HG03280 (cell line): ENCODE results near the gene CYTH3.

Source experiments
- ATAC-seq: cut with Tn5 transposase; IDR thresholded peaks from one replicate; pipeline ENCODE4 v1.9.1; 2021; ENCODE audit warnings: mild to moderate bottlenecking, moderate library complexity; ENCODE audit not compliant: unreplicated experiment

The CYTH3 gene

DNA sequence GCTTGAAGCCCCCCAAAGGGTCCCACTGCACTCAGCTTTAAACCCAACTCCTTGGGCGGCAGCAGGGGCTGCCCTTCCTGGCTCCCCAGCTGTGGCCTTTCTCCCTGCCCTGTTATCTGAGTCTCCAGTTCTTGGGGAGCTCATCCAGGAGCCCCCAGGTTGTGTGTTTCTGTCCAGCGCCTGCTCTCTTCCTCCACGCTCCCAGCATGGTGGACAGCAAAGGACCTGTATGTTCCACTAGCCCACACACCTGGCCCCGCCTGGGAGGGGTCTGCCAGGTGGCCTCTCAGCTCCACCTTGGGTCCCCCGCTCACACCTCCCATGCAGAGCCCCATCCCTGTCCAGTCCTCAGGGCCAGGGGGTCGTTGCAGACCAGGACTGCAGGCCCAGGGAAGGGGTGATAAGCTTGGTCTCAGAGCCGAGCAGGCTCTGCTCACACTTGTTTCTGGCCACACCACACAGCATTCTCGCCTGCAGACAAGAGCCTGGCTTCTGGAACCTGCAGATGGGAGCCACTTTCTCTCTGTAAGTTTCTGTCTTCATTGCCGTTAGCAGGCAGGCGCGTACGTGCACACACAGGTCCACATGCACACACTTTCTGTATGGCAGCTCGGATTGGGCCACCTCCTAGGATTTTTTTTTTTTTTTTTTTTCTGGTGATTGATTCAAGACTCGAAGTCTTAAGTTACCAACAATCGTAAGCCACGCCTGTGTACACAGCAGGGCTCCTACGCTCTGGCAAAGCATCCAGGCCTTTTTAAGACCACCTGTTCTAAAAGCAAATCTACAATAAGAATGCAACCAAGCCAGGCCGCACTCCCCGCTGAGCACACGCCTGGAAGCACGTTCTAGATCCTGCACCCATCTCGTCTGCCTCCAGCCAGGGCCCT lies 104.6 kb downstream of the CYTH3 start:
- ATAC-seq = no peak

DNA sequence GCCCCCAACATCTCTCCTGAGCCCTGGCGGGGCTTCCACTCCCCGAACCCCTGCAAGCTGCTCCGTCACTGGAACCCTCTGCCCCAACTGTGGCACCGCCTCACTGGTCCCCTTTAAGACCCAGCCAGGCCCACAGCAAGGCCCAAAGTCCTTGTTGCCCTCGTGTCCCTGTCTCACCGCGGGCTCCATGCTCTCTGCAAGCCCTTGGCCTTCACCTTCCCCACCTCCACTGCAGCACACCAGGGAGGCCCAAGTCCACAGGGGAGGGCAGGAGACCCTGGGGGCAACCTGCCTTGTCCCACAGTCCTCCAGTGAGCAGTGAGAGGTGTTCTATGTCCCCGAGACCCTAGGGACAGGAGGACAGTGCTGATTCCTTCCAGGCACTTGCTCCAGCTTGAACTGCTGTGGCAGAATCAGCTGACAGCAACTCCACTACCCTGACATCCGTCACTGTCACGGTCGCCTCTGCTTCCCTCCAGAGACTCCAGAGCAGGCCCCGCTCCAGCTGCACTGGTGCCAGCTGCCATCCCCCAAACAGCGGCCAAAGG lies 105.3 kb downstream of the CYTH3 start:
- no peak for ATAC-seq

DNA sequence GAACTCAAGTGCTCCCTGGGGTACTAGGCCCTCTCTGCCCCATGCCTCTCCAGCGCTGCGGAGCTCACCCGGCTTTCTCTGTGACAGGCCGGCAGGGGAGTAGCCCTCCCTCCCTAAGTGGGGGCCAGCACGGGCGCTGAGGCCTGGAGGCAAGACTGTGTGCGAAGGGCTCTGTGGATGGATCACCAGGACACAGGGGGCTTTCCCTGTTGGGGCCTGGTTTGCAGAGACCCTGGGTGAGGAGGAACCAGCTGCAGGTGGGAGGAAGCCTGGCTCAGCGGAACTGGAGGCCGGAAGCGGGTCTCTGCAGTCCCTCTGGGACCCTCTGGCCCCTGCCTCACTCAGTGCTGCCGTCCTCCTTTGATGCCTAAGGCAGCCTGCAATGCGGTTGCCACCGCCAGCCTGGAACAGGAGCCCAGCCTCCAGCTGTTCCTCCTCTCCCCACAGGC lies 106.0 kb downstream of the CYTH3 start:
- no peak for ATAC-seq

DNA sequence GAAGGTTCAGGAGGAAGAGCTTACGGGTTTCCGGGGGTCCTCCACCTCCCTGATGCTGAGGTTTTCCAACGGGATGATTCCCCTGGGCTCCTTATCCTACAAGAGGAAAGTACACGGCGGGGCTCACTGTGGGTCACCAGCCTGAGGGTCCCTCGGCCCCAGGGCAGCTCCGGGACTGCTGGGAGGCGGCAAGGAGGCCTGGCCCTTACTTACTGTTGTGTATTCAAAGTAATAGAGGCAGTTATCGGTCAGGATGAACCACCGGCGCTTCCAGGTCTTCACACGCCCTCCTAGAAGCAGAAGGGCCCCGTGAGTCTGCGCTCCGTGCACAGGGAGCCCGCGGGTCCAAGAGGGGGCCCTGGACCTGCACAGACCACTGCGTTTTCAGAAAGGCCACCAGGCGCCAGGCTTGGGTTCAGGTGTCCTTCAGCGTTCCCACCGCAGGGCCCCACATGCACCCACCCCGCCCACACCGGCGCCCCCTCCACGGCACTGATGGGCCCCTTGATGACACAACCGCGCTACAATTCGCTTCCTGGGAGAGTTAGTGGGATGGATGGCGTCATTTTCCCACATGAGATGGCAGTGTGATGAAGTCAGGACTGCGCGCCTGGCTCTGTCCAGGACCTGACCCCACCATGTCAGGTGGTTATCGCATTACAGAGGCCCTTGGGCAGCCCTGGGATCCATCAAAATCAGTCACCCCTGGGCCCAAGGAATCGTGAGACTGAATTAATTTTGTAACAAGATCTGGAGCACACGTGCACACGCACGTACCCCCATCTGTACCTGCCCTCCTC lies 106.7 kb downstream of the CYTH3 start:
- no peak for ATAC-seq

DNA sequence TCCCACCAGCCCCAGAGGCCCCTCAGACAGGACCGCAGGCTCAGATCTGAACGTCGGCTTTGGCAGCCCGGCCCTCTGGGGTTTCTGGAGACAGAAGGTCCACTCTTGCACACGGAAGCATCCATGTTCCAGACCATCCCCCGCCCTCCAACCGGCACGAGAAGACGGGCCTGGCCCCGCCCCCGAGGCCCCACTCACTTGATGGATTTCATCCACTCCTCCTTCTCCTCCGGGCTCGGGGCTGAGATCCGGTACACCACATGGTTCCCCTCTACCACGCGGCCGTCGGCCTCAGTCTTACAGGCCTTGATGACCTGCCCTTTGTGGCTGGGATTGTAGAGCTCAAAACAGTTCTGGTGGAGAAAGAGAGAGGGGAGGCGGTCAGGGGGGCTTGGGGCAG lies 107.3 kb downstream of the CYTH3 start:
- no peak for ATAC-seq

DNA sequence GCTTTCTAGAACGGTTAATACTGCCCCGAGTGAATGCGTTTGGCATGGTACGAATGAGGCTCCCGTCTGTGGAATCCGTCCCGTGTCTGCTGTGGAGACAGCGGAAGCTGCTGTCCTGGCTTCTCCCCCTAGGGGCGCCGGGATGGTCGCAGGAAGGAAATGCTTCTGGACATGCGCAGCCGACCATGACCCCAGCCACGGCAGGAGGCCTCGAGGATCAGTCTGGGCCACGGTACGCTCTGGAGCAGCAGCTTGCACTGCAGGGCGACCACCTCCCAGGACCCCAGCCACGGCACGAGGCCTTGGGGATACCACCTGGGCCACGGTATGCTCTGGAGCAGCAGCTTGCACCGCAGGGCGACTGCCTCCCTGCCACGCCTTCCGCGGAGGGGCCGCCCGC lies 107.9 kb downstream of the CYTH3 start:
- ATAC-seq = no peak

DNA sequence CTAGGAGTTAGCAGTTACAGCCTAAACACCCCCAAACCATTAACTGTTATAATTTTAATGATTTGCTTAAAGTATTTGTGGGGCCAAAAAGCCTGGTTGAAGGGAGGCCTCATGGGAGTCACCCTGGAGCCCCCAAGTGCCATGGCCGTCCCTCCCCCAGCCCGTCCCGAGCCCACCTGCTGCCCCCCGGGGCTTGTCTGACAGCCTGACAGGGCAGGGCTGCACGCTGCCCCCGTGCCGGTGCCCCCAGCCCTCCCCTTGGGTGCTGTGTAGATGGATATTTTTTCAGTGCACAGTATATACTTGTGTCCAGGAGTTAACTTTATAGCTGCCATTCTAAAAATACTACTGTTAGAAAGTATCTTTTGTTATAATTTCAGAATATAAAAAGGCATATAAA lies 108.4 kb downstream of the CYTH3 start:
- ATAC-seq = no peak

DNA sequence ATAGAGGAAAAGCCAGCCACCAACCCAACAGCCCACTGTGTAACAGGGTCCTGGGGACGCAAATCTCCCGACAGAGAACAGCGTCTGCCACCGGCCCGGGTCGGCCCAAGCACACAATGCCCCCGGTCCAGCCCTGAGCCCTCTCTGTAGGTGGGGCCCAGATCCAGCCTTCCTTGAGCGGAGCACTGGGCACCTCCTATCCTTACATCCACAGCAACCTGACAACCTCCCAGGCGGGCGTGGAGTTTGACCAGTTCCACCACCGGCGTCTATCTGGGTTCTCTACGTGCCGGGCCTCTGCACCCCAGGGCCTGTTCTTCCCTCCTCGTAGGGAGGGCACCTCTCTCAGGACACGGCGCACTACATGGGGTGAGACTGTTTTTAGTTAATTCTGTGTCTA lies 109.0 kb downstream of the CYTH3 start:
- ATAC-seq = no peak

DNA sequence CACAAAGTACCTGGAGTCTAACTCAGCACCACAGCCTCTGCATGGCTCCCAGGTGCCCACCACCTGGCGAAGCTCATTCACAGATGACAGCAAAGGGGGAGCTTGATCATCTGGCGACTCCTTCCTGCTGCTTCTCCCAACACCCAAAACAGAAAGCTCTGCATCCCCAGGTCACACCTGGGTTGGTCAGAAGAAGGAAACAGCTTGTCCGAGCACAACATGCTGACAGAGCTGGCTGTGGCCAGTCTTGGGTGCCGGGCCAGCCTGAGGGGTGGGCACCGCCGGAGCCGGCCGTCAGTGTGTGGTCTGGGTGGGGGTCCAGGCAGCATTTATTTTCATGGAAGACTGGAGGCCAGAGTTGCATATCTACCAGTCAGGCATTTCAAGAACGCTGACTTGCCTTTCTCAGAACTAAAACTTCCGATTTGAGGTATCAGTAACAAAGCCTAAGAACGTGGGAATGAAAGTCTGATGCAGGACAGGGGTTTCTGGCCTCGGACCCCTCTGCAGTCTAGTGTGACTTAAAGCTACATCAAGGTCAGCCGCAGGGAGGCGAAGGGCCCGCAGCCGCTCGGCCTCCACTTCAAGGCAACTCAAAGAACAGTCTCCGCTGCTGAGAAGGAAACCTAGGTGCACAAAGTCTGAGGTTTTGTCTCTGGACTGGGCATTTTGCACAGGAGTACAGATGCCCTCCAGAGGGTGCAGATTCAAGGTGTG lies 109.6 kb downstream of the CYTH3 start:
- no peak for ATAC-seq

DNA sequence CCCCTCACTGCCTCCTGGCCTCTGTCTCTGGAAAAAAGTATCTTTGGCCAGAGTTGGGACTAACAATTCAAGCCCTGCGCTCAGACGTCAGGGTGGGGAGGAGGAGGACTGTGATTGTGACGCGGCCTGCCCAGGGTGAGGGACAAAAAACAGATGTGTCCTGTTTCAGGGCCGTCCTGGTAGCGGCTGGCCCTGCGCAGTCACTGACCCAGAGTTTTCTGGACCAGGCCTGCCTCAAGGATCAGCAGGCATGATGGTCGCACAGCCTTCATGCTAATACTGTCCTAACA lies 110.1 kb downstream of the CYTH3 start:
- ATAC-seq = no peak

DNA sequence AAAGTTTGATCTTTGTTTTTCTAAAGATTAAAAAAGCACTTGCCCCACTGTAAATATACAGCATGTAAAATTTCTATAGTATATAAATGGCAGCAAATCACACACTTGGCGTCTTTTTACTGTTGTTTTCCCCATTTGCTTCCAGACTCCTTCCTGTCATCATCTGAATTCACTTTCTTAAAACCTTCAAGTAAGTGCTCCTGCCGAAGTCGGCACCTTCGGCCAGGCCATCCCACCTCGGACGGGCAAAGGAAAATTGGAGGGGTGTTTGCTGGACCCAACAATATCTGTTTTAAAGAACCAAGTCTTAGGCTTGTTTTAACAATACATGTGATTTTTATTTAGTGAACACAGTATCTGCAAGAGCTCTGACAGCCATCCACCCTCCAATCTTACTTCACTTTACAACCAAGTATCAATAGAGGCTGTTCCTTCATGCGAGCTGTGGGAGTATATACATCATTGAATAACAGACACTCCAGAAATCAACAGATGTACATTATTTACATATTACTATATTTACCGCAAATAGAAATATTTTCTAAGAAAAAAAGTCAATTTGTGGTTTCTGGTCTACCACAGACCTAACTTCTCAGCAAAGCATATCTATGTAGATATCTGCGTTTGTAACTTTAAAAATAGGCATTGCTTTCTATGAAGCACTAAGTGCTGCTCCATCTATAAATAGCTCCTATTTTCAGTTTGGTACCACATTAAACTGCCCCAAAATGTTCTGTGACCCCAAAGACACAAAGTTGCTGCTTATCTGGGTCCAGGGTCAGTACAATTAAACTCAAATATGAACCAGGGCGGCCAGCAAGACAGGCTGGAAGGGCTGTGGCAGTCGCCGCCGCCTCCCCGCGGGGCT lies 110.7 kb downstream of the CYTH3 start:
- ATAC-seq = no peak

DNA sequence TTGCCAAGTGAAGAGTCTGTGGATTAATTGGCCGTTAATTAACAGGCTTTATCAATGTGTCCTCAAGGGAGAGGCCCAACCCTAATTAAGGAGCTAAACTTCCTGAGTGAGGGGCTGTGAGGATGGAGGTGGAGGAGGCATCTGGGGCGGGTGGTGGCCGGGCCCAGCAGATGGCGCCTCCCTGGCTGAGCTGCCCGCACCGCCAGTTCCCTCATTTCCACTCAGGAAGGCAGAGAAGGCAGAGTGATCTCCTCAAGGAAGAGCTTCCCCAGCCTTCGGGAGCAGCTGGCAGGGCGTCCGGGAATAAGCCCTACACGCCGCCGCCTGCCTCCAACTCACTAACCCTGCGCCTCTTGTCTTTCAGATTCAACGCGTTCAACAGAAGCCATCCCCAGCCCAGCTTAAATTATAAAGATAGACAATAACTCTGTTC lies 112.2 kb downstream of the CYTH3 start:
- ATAC-seq = no peak

DNA sequence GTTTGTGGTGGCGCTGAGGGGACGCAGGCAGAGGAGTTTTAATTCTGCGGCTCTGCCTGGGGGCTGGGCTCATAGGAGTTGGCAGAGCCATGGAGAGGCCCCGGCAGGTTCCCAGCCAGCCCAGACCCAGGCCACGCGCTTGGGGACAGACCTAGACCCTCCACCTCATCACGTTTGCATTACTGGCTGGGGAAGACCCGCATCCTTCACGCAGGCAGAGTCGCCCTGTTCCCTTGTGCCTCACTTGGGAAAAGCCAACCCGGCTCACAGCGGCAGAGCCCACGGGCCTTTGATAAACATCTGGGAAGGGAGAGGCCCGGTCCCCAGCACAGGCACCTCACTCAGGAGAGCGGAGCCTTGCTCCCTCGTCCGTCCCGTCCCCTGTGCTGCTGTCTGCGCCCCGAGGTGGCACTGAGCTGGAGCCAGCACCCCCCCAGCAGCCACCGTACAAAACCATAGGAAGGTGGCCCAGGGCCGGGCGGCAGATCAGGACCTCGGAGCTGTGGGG lies 112.8 kb downstream of the CYTH3 start:
- no peak for ATAC-seq

DNA sequence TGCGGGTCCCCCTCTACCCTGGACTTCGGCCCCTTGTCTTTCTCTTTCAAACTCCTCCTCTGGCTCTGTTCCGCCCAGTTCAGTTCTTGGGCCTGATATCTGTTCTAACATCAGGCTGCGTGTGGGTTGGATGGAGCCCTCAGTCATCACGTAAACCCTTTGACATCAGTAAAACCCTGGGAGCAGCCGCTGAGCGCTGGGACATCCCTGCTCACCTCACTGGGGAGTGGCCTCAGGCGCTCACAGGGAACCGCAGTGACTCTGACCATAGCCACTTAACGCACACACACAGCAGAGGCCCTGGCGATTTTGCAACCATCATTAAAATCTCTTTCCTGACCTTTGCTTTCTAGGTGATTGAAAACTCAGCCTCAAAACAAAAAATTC lies 113.3 kb downstream of the CYTH3 start:
- no peak for ATAC-seq

DNA sequence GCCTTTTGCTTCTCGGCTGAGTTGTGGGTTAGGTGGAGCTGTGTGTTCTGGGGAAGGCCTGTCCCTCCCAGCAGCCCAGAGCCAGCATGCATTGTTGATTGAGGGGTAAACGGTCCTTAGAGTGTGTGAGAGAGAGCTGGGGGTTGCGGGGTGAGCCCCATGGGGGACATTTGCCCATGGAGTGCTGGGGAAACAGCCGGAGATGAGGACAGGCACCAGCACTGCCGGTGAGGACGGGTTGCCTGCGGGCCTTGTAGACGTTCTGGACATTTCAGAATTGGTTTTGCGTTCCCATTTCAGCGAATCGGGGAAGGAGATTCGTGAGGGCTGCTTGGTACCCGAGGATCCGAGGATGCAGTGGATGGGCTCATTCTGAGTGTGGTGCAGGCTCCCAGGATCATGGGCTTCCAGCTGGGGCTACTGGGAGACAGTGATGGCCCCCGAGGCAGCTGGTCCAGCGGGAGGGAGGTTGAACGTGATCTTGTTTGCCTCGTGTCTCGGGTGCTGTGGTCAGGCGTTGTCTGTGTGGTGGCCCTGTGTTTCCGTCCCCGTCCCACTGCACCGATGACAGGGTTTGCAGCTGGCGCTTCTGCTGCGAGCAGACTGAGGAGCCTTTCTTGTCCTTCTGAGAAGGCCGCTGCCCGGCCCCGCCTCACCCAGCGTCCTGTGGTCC lies 113.9 kb downstream of the CYTH3 start:
- no peak for ATAC-seq

DNA sequence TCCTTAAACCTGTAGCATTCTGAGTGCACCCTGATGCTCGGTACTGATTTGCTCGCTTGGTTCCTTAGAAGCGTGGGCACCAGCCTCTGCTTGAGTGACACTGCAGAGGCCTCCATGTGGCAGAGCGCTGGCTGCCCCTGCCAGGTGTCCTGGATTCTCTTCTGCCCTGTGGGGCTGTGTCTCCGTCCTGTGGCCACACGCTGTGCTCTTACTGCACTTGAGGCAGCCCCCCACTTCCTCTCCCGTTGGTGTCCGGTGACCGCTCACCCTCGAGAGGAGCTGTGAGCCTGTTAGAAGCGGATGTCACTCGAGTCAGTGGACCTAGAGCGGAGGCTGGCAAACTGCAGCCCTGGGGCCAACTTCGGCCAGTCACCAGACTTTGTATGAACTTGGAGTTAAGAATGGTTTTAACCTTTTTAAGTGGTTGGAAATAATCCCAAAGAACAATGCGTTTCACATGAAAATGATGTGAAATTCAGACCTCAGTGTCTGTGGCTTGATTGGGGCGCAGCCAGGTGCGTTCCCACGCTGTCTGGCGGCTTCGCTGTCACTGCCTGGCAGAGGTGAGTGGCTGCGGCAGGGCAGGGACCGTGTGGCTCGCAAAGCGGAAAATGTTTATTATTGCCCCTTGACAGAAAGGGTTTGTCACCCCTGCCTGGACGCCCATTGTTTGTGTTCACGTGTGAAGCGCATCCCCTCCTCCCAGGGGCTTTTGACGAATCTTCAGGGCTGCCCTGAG lies 114.6 kb downstream of the CYTH3 start:
- ATAC-seq = no peak

DNA sequence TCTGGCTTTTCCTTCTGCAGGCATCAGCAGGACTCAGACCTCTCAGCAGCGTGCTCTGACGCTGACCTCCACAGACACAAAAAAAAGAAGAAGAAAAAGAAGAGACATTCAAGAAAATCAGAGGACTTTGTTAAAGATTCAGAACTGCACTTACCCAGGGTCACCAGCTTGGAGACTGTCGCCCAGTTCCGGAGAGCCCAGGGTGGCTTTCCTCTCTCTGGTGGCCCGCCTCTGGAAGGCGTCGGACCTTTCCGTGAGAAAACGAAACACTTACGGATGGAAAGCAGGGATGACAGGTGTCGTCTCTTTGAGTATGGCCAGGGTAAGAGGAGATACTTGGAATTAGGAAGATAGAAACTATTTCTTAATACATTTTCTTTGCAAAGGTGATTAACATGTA lies 115.7 kb downstream of the CYTH3 start:
- ATAC-seq = no peak

DNA sequence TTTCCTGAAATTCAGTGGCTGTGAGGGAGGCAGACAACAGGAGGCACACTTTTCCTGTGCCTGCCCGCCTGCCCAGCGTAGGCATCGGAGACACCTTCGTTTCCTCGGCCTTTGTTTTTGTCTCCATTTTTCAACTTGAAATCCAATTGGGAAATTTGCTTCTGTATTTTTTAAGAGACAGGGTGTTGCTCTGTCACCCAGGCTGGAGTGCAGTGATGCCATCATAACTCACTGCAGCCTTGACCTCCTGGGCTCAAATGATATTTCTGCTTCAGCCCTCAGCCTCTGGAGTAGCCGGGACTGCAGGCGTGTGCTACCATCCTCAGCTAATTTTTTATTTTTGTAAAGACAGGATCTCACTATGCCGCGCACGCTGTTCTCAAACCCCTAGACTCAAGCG lies 116.8 kb downstream of the CYTH3 start:
- no peak for ATAC-seq
